ENCODE results near the gene TLE3. TPM values are rescaled to one million over a fixed set of nuclear protein-coding genes. Genes with fewer than 3 reads are reported as not detected.
"Not testable (repeated sequence)": the region's sequence is repeated elsewhere in the genome, so short reads cannot be mapped to it uniquely, and the experiment has no call there.

The TLE3 gene
- total RNA-seq, 1 donor from 2014 or later, result 34.7 TPM

DNA sequence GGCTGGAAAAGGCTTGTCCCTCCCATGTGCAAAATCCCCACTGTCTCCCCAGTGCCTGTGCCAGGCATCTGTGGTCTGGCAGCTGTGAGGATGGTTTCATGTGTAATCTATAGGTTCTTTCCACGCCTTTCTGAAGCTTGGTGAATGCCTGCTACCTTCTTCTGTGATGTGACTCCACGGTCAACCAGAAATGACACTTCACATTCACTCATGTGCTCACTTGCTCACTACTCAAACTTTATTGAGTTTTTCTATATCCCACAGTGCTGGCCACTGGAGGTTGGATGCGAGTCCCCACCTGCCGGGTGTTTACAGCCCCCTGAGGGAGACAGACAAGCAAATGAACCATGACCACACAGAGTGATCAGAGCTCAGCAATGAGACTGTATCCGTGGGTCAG is 27.9 kb upstream of the TLE3 start:
- no peak for DNase-seq

DNA sequence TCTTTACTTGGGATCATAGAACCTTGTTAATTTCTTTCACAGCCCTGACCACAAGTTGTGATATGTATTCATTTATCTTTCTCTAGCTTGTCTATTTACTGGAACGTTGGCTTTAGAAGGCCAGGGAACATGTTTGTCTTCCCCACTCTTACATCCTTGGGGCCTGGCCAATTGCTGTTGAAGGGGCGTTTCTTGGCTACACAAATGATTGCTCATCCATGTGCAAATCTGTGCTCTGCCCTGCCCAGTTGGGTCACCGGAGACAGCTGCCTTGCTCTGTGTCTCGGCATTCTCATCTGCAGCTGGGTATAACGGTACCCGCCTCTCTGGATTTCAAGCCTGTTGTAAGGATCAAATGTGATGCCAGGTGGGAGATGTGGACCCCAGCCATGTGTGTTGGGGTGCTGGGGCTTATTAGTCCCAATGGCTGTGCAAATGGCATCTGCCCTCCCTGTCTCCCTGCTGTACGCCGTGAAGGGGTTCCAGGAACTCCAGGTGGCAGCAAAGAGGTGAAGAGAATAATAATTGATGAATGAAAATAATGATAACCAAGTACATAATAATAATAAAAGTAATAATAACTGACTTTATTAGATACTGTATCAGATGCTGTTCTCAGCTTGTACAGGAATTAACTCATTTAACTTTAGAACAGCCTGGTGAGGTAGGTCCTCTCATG is 24.0 kb upstream of the TLE3 start:
- DNase-seq, result peak; percentile 92

GRCh38 chr15:70120958-70121623 is 23.4 kb upstream of the TLE3 start:
- peak; percentile 68 for DNase-seq

DNA sequence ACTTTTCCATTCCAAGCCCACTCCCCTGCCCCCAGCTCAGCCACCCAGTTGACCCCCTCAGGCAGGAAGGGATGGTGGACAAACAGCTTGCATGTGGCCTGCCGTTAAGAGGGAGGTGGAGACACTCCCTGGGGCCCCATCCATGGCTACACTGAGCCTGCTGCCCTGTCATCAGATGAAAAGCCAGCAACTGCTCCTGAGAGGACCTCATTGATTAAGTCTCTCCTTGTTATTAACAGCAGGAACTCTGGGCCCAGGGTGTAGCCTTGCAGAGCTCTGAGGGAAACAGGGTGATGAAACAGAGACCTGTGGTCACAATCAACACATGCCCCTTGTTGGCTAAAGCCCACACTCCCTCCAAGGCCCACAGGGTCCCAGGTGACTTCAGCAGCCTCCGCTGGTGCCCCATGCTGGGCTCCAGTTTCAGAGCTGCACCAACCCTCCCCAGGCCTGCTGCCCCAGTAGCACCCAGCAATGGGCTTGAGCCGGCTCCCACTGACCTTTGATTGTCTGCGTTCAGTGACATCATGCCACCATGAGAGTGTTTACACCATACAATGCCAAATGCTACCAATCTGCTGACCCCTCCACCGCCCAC is 22.3 kb upstream of the TLE3 start:
- no peak for DNase-seq

DNA sequence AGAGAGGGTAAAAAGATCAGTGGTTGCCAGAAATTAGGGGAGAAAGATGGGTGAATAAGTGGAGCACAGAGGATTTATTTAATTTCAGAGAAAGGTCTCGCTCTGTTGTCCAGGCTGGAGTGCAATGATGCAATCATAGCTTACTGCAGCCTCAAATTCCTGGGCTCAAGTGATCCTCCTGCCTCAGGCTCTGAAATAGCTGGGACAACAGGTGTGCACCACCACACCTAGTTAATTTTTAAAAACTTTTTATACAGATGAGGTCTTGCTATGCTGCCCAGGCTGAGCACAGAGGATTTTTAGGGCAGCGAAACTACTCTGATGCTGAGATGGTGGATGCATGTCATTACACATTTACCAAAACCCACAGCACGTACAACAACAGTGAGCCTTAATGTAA is 20.9 kb upstream of the TLE3 start:
- DNase-seq, result no peak

DNA sequence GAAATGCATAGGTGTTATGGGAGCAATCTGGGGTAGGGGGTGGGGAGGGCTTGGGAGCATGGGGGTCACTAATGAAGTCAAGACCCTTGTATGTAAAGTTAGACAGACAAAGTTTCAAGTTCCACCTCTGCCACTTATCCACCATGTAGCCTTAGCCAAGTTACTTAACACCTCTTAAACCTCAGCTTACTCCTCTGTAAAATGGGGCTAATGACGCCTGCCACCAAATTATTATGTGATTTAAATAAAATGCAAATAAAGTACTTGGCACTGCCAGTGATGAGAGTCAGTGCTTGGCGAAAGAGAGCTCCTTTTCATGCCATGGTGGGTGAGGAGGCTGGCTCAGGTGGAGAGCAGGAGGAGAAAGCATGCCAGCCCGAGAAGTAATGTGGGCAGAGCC is 18.6 kb upstream of the TLE3 start:
- no peak for DNase-seq

DNA sequence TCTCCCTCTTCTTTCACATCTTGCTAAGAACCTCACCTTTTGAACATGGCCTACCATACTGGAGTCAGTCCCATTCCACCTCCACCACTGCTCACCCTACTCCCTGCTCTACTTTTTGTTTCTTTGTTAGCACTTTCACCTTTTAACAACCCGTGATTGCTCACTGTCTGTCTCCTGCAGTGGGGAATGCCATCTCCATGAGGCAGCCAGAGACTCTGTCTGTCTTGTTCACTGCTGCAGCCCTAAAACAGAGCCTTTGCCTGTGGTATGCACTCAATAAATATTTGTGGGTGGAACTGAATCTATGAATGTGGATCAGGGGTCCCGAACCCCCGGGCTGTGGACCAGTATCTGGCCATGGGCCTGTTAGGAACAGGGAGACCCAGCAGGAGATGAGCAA is 16.5 kb upstream of the TLE3 start:
- DNase-seq, result no peak

DNA sequence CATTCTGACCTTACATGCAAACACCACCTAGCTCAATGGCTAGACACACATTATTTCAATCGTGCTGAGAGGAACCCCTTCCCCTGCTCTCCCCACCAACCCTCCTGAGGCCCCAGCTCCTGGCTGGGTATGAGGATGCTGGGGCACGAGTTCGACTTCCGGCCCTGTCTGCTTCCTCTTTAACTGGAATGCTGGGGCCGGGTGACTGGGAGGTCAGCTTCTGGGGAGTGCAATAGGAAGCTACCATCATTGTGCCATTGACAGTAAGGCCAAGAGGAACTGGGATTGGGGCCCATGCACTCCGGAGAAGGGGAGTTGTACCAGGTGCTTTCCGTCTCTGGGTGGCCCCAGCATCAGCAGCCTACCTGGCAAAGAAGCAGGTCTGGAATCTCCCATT is 15.6 kb upstream of the TLE3 start:
- no peak for DNase-seq

- DNase-seq, result not testable (repeated sequence)
Observed at GRCh38 chr15:70112572-70113303, 15.0 kb upstream of the TLE3 start.

- no peak for DNase-seq
Observed at GRCh38 chr15:70112074-70112395, 14.3 kb upstream of the TLE3 start.

DNA sequence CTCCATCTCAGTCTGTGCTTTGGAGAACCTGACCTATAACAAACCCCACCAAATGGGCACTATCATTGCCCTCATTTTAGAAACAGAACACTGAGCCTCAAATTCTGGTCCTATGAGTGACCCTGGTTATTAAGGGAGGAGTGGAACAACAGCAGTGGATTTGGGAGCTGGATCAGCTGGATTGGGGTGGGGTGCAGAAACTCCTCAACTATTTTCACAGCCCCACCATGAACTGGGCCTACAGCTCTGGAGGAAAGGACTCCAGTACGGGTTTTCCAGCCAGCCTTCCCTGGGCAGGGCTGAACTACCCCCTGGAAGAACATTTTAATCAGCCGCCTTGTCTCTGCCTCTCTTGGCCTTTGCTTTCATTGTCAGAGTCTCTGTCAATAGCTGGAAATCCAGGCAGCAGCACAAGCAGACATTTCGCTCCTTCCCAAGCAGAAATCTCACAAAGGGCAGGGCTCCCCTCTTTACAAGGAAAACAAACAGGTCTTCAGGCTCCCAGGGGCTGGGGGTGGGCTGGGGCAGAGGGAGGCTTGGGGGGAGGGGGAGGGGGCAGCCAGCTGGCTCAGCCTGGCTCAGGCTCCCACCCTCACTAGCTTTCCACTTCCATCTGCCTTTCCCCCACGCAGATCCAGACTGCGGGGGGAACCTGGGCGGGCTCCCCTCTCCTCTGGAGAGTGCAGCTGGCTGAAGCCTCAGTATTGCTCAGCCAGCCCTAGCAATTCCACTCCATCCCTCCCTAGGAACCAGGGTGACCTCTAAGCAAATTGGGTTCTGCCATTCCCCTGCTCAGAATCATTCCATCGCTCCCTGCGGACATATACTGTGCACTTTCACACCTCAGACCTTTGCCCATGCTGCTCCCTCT is 13.7 kb upstream of the TLE3 start:
- peak; percentile 96 for DNase-seq

- no peak for DNase-seq
Observed at GRCh38 chr15:70109978-70110377, 12.3 kb upstream of the TLE3 start.

DNA sequence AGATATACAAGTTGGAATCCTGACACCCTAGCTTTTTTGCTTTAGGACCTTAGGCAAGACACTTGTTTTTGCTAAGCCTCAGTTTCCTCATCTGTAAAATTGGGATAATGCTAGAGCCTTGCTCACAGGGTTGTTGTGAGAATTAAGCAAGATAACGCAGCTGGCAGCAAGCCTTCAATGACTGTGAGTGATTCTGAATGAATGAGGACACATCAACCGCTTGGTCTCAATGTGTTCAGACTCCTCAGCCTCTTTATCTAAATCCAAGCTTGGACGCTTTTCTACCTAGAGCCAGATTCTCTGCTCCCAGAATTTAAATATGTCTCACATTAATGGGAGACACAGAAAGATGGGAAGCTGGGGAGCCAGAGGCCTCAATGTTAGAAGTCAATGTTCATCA is 11.8 kb upstream of the TLE3 start:
- no peak for DNase-seq

- DNase-seq, result no peak
Observed at GRCh38 chr15:70103880-70104626, 6.3 kb upstream of the TLE3 start.

- no peak for DNase-seq
Observed at GRCh38 chr15:70102827-70103226, 5.1 kb upstream of the TLE3 start.

- peak; percentile 96 for DNase-seq
Observed at GRCh38 chr15:70101459-70102113, 3.9 kb upstream of the TLE3 start.

DNA sequence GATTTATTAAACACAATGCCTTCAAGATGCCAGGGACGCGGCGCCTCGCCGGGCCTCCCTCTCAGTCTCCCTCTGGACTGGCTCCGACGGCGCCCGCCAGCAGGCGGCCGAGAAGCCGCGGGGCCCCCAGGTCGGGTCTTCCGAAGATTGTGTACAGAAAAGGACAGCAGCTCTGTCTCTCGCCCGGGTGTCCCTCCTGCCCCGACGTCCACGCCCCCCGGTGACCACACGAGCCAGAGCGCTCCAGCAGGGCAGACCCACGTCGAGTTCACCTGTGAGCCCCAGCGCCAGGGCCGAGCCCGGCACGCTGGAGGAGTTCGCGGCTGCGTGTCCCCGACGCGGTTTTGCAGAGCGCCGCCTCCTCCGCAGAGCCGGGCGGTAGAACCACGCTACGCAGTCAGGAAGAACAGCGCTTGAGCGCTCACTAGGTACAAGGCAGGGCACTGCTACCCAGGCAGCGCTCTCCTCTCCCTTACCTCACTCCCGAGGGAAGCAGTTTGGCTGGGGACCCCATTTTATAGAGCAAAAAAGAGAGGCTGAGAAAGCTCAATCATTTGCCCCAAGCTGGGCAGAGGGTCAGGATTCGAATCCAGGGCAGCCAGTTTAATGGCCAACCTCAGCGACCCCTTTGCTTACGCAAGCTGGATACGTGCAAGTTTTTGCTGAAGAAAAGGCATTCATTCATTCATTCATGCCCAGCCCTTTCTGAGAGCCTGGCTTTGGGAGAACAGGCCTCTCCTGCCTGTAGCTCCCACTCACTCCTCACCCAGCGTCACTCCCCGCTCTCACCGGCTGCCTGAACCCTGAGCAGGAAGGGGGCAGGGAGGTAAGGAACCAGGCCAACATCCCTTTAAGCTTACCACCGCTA is 3.0 kb upstream of the TLE3 start:
- peak; percentile 77 for DNase-seq

DNA sequence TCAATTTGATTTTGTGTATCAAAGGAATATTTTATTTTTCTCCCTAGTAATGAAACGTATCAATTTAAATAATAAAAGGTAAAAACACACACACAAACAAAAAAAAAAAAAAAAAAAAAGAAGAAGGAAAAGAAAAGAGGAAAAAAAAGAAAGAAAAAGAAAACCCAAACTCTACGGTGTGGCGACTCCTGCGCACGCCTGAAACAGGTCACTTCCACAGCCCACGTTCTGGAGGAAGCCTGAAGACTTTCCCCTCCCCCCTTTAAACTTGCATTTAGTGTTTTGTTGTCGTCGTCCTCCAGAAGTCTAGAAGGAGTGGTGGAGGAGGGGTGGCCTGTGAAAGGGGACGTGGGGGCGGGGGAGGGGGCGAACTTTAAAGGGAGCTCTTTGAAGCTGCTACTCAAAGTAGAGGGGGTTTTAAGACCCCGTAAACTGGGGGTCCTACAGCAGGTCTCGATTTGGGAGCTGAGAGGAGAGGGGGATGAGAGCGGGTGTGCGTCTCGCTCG is 2.3 kb upstream of the TLE3 start:
- DNase-seq, result no peak

DNA sequence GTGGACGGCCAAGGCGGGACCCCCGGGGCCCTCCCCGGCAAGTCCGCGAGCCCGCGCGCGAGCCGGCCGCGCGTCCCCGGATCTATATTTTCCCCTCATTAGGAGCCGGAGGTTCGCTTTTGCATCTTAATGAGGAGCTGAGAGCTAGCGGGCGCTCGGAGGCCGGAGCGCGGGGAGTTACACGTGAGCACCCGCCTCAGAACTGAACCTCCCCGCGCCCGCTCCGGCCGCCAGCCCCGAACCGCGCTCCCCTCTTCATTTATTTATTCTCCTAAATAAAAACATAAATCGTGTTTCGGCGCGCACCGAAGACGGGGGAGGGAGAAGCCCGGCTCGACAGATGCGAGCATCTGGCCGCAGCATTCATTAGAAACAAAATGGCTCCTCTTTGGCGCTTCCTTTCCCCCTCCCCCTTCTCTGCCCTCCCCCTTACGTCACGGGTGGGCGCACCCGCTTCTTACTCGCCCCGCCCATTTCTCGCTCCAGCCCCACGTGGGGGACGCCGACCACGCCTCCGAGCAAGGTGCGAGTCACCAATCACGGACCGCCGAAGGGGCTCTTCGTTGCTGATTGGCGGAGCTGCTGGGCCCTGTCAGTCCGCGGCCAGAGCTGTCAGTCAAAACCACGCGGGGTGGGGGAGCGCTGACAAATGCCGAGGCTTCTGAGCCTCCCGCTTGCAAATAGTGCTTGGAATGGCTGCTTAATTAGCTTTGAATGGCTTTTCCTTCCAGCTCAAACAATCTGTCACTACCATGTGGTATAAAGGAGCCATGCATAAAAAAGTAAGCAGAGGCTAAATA is 1.6 kb upstream of the TLE3 start:
- DNase-seq, result peak; percentile 100

Data from tongue (tissue), 2 donors.